Pancreas (tissue), 10 donors: ENCODE results near the gene IL6R. TPM values are rescaled to one million over a fixed set of nuclear protein-coding genes. Genes with fewer than 3 reads are reported as not detected.

Experiments used
- ATAC-seq, 4 donors: fragments of 200-7000 bp; cut with Tn5 transposase; one replicate each; pipeline versions ENCODE4 v1.8.0 to v1.9.1; 2020; ENCODE audit warnings: mild to moderate bottlenecking in 4 of 4, moderate library complexity in 4 of 4
- DNase-seq, 6 donors: peaks; one replicate each; pipeline ENCODE4 v3.0.0-alpha.2; 2020
- FAIRE-seq: peaks from 2 replicates; lab custom pipeline; 2012; peaks lifted over from hg19 to GRCh38; lab: Jason Lieb, UNC
- H3K27ac ChIP-seq, 4 donors: fragments of 200-600 bp; sonication (generic); 1 replicate in 3 of 4; 2 replicates in 1 of 4; pipeline versions ENCODE4 v1.5.0 to v1.8.0; 2020
- H3K27me3 ChIP-seq, 4 donors: fragments of 200-600 bp; one replicate each; pipeline ENCODE4 v1.8.0; 2021
- H3K36me3 ChIP-seq, 3 donors: fragments of 200-600 bp; sonication (generic) in 1 of 3; one replicate each; pipeline versions ENCODE4 v1.5.0 to v1.8.0; 2020 to 2021
- H3K4me1 ChIP-seq, 3 donors: fragments of 200-600 bp; one replicate each; pipeline ENCODE4 v1.8.0; 2021
- H3K4me3 ChIP-seq, 4 donors: fragments of 200-600 bp; sonication (generic) in 2 of 4; one replicate each; pipeline versions ENCODE4 v1.5.0 to v1.8.0; 2020 to 2021
- H3K9me3 ChIP-seq, 4 donors: fragments of 200-600 bp; one replicate each; pipeline ENCODE4 v1.8.0; 2021
- WGBS, 2 donors: extraction: QIAGEN DNeasy Blood & Tissue Kit; methylation state at CpG; one replicate each; pipeline ENCODE4 v1.1.7; 2013; 5-methylcytosine and 5-hydroxymethylcytosine counted together
- intact Hi-C, 3 donors: fragments of 100-400 bp; cut with DNase I; formaldehyde crosslinking; loops; one replicate each; pipeline versions ENCODE4 v1.11.1 to v1.14.2; 2022
- polyA plus RNA-seq, 2 donors: library from polyadenylated mRNA; stranded (reverse); fragments of 200-250 nt; gene quantifications; one replicate each; pipeline ENCODE4 v1.2.3, GENCODE V29; 2013
- total RNA-seq, 6 donors: library from RNA; stranded (reverse); fragmentation: NEBNext Ultra II Directional in 4 of 6; extraction: Animal tissue kit (Norgen Biotek cat#: 25700) in 4 of 6; gene quantifications; one replicate each; pipeline versions ENCODE4 v1.2.1 to v1.2.4, GENCODE V29; 2021 to 2023
- TF ChIP-seq, protein P1 (sequence below), 4 donors: fragments of 200-600 bp; sonication (generic) in 3 of 4; IDR thresholded peaks; one replicate each; pipeline versions ENCODE4 v1.5.0 to v1.8.0; 2021; ENCODE audit warnings: antibody characterized with exemption in 4 of 4
- donor health status: healthy with polysubstance abuse.
- donor health status: DM: no; HTN: no; CAD: no; lungs with moderate emphysema.
- donor health status: DM: no; HTN: no; CAD: no.
- donor health status: control.
- donor health status: control.
- donor health status: Bipolar disorder and iron deficiency.
- donor health status: DM: yes; HTN: yes; CAD: no.
- donor health status: DM: no; HTN: no; CAD: no.
- donor health status: DM: no; HTN: no; CAD: no.
- donor health status: DM: yes; HTN: yes; CAD: no.

IL6R gene
- total and polyA plus RNA-seq, 8 donors: 2.2 to 12.9 (median 7.1) TPM

DNA sequence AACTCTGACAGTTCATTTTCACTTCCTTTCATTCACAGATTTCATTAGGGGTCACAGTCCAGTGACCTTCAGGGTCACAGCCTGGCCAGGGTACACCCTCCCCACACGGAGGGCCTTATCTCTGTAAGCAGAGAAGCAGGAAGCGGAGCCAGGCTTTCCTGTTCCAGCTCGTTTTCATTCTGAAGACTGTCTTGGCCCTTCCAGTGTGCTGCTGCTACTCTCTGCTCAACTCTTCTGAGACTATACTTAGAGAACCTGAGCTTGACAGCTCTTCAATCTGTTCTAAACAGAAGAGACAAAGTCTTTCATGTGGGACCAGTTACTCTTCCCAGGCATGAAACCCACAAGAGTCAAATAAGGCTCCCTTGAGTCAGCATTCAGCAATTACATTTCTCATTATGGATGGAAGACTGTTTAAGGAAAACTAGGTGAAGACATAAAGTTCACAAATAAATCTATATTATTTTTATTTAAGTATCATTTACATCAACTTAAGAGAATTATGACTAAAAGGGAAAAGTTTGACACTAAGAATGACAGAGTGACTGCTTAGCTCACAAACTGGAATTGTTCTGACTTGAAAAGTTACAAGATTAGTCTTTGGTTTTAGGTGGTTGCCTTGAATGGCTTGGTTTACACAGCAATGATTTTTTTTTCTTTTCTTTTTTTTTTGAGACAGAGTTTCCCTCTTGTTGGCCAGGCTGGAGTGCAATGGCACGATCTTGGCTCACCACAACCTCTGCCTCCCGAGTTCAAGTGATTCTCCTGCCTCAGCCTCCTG lies 92.1 kb downstream of the IL6R start:
- no peak for FAIRE-seq
- ATAC-seq: peak in 2 of 4 donors; percentile 45 to 51
- no peak for DNase-seq
- TF ChIP-seq, protein P1, sequence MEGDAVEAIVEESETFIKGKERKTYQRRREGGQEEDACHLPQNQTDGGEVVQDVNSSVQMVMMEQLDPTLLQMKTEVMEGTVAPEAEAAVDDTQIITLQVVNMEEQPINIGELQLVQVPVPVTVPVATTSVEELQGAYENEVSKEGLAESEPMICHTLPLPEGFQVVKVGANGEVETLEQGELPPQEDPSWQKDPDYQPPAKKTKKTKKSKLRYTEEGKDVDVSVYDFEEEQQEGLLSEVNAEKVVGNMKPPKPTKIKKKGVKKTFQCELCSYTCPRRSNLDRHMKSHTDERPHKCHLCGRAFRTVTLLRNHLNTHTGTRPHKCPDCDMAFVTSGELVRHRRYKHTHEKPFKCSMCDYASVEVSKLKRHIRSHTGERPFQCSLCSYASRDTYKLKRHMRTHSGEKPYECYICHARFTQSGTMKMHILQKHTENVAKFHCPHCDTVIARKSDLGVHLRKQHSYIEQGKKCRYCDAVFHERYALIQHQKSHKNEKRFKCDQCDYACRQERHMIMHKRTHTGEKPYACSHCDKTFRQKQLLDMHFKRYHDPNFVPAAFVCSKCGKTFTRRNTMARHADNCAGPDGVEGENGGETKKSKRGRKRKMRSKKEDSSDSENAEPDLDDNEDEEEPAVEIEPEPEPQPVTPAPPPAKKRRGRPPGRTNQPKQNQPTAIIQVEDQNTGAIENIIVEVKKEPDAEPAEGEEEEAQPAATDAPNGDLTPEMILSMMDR (IDR thresholded peaks at IDR 0.05): no peak
- no peaks in the 10 kb centered on the region for H3K36me3 ChIP-seq
- no peaks in the 10 kb centered on the region for H3K4me1 ChIP-seq
- H3K4me3 ChIP-seq: no peak overlapping the region
- intact Hi-C loops: no loop called here
- no peaks in the 10 kb centered on the region for H3K9me3 ChIP-seq
- no peak overlapping the region for H3K27ac ChIP-seq
- peaks cover 0 to 9% (median 6%) of the 10 kb centered on the region in 4 donors for H3K27me3 ChIP-seq
- 44 to 49% methylated on average over 5 of the region's 5 CpGs for whole genome bisulfite sequencing, 2 donors

DNA sequence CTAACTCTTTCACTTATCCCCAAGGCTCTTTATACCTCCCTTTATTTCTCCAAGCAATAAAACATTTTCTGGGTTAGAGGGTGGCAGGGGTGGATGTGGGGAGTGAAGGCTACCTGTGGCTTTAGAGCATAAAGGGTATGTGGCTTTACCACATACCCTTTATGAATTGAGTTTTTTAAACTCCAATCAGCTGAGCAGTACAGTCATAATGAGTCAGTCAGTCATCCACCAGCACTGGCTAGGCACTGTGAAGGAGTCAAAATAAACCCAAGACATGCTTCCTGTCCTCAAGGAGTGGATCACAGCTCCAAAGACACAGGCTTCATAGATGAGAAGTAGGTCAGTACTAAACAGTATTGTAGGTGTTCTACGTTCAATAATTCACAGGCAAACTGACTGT lies 94.3 kb downstream of the IL6R start:
- H3K9me3 ChIP-seq: no peaks in the 10 kb centered on the region
- intact Hi-C loops: no loop called here
- no peaks in the 10 kb centered on the region for H3K36me3 ChIP-seq
- 80 to 88% methylated on average over 1 of the region's 1 CpG for WGBS, 2 donors
- FAIRE-seq (no peak), DNase-seq (no peak), ATAC-seq (no peak)
- no peak overlapping the region for H3K27ac ChIP-seq
- H3K4me1 ChIP-seq: no peaks in the 10 kb centered on the region
- TF ChIP-seq, protein P1 (IDR thresholded peaks at IDR 0.05): no peak
- peak overlapping the region in 1 of 4 donors; percentile 5 for H3K4me3 ChIP-seq
- peaks cover 0 to 16% (median 6%) of the 10 kb centered on the region in 4 donors for H3K27me3 ChIP-seq

DNA sequence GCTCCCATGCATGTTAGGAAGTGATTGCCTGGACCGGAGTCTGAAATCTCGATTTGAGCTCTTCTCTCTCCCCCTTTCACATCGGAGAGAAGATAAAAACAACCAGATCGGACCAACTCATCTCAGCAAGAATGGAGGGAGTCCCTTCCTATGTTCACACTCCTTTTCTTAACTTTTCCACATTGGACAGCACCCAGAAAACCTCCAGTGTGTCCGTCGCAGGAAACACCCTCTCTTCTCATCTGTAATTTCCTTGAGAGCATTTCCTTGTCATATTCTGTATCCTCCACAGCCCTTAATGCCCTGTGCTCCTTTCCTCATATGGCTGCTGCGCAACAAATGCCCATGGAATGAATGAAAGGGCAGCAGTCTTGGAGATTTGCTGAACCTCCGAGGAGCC lies 95.4 kb downstream of the IL6R start:
- peaks cover 0 to 16% (median 6%) of the 10 kb centered on the region in 4 donors for H3K27me3 ChIP-seq
- WGBS, 2 donors: 76 to 77% methylated on average over 8 of the region's 8 CpGs
- no peak for DNase-seq
- TF ChIP-seq, protein P1 (IDR thresholded peaks at IDR 0.05): no peak
- intact Hi-C loops: no loop called here
- no peak overlapping the region for H3K27ac ChIP-seq
- peak overlapping the region in 1 of 4 donors; percentile 17 for H3K4me3 ChIP-seq
- FAIRE-seq: no peak
- H3K36me3 ChIP-seq: no peaks in the 10 kb centered on the region
- no peak for ATAC-seq
- H3K9me3 ChIP-seq: no peaks in the 10 kb centered on the region
- no peaks in the 10 kb centered on the region for H3K4me1 ChIP-seq

DNA sequence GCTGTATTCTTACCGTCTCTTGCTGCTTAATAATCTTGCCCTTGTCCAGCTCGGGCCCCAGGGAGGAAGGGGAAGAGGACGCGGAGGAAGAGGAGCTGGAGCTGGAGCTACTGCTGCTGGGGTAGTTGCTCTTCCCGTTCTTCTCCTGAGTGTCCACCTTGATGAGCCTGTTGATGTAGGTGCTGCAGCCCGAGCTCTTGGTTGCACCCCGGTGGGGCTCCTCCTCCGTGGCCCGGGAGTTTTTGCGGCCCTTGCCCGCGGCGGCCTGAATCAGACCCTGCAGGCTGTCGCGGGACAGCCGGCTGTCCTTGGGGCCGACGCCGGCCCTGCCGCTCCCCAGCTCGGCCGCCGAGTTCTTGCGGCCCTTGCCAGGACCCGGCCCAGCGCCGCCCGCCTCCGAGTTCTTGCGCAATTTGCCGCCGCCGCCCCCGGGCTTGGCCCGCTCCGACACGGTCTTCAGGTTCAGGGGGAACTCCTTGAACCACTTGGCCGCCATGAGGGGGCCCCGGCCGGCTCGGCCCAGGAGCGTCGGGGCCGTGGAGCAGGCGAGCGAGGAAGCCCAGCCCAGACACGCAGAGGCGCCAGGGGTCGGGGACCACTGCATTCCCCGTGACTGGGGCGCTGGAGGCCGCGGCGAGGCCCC lies 96.4 kb downstream of the IL6R start:
- DNase-seq (peak in 5 of 6 donors; percentile 22 to 77 (median 47)), ATAC-seq (peak; percentile 55 to 85 (median 78)), FAIRE-seq (no peak)
- intact Hi-C loops: no loop called here
- no peaks in the 10 kb centered on the region for H3K36me3 ChIP-seq
- H3K27me3 ChIP-seq: peaks cover 0 to 16% (median 6%) of the 10 kb centered on the region in 4 donors
- WGBS, 2 donors: 4 to 5% methylated on average over 31 to 54 of the region's 54 CpGs
- H3K4me3 ChIP-seq: peak overlapping the region in 3 of 4 donors; percentile 11 to 48 (median 27)
- TF ChIP-seq, protein P1 (IDR thresholded peaks at IDR 0.05): no peak
- no peaks in the 10 kb centered on the region for H3K4me1 ChIP-seq
- no peaks in the 10 kb centered on the region for H3K9me3 ChIP-seq
- no peak overlapping the region for H3K27ac ChIP-seq
